Fibroblast of lung (primary cell): ENCODE data around the gene TSHR.

Experiments
- EZH2 ChIP-seq: IDR thresholded peaks from 2 replicates; pipeline ENCODE4 v1.5.1; 2012; ENCODE audit warnings: low read length, control low read depth, mild to moderate bottlenecking; ENCODE audit errors: missing control alignments
- TF ChIP-seq, protein P1 (sequence below), 2 donors: IDR thresholded peaks in 1 of 2; conservative IDR thresholded peaks in 1 of 2; 1 replicate in 1 of 2; 2 replicates in 1 of 2; pipeline ENCODE4 v1.5.1; 2011 to 2012; ENCODE audit warnings: low read length in 2 of 2, control low read depth in 1 of 2, inconsistent platforms in 1 of 2, low read depth in 1 of 2, mild to moderate bottlenecking in 1 of 2

DNA sequence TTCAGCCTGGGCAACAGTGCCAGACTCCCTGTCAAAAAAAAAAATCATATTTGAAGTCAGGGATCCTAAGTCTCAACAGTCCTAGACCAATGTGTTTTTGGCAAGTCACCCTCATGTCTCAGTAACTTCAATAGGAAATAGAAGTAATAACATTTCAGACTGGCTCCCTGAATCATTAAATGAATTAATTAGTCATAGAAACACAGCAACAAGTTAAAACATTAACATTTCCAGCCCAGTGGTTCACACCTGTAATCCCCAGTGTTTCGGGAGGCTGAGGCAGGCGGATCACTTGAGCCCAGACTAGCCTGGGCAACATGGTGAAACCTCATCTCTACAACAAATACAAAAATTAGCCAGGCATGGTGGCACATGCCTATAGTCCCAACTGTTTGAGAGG, 140.1 kb downstream of the TSHR start:
- TF ChIP-seq, protein P1, sequence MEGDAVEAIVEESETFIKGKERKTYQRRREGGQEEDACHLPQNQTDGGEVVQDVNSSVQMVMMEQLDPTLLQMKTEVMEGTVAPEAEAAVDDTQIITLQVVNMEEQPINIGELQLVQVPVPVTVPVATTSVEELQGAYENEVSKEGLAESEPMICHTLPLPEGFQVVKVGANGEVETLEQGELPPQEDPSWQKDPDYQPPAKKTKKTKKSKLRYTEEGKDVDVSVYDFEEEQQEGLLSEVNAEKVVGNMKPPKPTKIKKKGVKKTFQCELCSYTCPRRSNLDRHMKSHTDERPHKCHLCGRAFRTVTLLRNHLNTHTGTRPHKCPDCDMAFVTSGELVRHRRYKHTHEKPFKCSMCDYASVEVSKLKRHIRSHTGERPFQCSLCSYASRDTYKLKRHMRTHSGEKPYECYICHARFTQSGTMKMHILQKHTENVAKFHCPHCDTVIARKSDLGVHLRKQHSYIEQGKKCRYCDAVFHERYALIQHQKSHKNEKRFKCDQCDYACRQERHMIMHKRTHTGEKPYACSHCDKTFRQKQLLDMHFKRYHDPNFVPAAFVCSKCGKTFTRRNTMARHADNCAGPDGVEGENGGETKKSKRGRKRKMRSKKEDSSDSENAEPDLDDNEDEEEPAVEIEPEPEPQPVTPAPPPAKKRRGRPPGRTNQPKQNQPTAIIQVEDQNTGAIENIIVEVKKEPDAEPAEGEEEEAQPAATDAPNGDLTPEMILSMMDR (conservative IDR thresholded peaks at IDR 0.05 in 1 of 2, IDR thresholded peaks at IDR 0.05 in 1 of 2; ENCODE audit: low read depth in 1 of 2, low read length in 2 of 2), result no peak
- TF ChIP-seq EZH2, result no peak
